HG03103 (cell line): ENCODE measurements around the gene FBXL4.

Experiments
- ATAC-seq: cut with Tn5 transposase; IDR thresholded peaks from one replicate; pipeline ENCODE4 v1.9.1; 2021; ENCODE audit warnings: low read depth; ENCODE audit not compliant: unreplicated experiment

FBXL4 gene

DNA sequence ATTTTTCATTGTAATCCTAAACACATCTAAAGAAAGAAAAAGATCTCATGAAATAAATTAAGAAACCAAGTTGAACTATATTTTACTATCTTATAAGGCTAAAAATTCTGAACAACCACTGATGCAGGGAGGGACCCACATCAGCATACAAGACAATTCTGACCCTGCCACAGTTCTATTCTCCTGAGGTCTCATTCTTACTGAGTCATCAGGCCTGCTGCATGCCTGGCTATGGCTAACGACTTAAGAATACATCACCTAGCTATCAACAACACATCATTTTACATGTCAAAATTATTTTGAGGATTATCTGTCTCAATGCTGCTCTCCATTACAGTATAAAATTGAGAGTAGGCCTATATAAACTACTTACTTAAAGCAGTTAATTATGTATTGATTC lies 52.9 kb downstream of the FBXL4 start:
- ATAC-seq, result no peak

DNA sequence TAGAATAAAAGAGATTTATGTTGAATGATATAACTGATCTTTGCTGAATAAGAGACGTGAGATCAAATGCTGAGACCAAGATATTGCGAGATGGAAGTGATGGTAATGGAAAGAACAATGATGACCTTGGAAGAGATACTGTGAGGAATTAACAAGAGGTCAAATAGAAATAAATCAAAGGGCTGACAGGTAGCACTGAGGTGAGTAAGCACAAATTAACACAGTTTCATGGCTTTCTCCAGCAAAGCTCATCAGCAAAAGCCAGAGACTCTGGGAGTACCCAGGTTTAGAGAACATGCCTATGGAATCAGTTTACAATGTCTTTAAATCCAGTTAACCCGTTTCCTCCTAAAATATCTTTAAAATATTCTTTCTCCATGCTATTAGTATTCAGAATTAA lies 60.1 kb downstream of the FBXL4 start:
- no peak for ATAC-seq

DNA sequence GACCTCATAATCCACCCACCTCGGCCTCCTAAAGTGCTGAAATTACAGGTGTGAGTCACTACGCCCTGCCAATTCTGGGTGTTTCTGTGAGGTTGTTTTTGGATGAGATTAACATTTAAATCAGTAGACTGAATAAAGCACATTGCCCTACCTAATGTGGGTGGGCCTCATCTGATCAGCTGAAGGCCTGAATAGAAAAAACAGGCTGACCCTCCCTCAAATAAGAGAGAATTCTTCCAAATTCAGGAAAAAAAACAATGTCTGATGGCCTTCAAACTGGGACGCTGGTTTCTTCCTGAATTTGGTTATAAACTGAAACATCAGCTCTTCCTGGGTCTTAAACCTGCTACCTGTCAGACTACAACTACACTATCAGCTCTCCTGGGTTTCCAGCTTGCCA lies 62.4 kb downstream of the FBXL4 start:
- ATAC-seq, result no peak

DNA sequence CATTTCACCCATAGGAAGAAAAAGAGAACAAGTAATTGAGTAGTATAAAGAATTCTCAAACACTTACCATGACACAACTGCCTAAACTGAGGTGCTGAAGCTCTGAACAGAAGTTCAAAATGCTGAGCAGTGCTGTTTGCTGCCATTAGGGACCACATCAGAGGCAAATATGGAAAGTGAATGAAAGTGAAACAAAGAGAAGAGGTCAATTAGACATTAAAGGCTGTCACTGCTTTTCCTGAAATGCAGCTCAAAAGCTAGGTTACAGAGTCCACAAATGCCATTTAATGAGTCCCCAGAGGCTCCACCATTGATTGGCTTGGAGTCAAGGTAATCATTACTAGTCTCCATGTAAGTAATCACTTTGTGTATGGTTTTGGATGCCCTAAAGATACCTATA lies 67.3 kb downstream of the FBXL4 start:
- ATAC-seq, result peak; percentile 75

DNA sequence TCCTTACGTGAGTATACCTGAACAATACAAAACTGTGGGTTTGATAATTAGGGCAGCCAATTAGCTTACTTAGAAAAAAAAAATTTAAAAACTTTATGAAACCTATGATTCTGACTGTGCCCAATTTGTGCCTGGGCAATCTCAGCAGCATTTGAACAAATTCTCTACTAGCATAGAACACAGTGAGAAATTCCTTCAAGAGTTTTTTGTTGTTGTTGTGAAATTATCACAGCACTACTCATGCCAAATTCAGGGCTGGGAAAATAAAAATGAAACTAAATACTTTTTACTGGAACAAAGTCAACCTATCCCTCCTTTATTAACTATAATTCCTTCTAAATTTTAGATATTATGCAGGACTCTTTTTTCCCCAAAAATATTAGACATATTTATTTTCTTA lies 70.5 kb downstream of the FBXL4 start:
- no peak for ATAC-seq

DNA sequence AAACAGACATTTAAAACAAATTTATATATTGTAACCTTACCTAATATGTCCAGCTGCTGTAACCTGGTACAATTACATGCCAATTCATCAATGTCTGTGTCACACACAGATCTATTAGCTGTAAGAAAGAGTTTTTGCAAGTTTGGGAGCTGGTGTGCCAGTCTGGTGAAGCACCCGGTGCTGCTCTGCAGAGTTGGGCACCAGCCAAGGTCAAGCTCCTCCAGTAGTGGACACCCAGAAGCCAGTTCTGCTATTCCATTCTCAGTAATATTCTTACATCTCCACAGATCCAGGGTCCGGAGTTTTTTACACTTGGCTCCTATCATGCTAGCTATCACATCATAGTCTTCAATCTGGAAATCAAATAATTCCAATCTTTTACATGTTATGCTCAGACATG lies 72.4 kb downstream of the FBXL4 start:
- no peak for ATAC-seq

DNA sequence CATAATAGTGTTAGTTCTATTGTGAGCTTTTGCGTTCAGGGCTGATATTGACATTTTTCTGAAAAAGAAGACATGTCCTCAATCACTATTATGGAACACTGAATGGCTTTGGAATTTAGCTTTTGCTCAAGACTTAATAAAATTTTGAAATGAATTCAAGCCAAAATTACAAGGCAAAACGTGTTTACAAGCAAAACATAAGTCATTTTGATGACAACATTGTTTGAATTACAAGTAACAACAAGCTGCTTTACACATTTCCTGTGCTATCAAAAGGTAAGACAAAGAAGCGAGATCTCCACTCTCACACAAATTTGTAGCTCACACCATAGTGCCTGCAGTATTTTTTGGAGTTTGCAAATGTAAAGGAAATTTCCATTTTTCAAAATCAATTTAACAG lies 75.9 kb downstream of the FBXL4 start:
- ATAC-seq, result no peak

DNA sequence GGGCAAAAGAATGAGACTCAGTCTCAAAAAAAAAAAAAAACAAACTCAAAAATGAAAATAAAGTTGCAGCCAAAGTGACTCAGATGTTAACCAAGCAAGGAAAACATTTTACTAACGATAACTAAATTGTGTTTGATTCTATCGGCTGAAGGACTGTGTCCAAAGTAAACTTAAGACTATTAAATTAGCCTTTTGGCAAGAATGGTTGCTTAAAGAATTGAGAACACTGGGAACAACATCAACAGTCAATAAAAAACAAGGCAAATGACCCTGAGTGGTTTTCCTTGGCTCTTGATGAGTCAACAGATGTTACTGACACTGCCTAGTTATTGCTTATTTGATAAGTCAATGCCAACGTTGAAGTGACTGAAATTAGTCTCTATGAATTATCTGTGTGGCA lies 76.7 kb downstream of the FBXL4 start:
- ATAC-seq, result no peak

DNA sequence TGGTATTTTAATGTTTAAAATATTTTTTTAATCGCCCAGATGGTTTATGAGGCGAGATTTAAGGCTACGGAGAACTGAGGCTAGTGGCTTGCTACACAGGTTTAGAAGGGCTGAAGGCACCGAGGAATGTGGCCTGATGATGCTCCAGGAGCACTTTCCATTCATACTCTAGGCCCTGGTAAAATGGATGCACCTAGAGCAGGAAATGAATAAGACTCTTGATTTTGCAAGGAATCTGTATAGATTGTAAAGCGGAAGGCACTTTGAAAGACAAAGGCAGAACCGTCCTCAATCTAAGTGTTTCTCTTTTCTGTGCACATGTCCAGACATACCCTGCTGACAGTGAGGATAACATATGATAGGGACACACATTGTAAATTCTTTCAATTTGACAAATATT lies 83.2 kb downstream of the FBXL4 start:
- no peak for ATAC-seq

DNA sequence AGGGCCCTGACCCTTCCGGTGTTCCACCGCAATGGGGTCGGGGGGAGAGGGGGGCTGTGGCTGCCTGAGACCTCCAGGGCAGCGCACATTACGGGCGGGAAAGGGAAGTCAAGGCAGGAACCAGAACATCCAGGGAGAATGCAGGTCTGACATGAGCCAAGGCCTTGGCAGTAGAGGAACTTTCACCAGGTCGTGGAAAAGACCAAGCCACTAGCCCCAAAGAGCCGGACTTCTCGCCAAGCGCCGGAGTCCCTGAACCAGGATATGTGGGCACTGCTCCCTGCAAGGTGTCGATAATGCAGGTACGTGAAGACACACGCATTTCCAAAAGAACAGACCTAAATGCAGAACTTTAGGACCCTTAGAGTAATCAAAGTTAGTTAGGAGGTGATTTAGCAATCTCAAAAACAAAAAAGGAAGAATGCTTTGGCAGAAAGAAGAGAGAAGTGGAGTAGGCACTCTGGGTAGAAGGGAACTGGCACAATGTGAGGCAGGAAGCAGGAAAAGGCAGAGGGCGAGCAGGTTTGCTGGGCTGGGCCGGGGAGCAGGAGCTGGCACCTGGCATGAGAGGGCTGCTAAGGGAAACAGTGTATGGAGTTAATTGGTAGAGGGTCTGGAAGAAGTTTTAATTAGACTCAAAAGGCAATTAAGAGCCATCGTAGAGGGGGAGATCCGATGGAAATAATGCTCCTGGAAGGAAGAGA lies 99.1 kb downstream of the FBXL4 start:
- no peak for ATAC-seq

DNA sequence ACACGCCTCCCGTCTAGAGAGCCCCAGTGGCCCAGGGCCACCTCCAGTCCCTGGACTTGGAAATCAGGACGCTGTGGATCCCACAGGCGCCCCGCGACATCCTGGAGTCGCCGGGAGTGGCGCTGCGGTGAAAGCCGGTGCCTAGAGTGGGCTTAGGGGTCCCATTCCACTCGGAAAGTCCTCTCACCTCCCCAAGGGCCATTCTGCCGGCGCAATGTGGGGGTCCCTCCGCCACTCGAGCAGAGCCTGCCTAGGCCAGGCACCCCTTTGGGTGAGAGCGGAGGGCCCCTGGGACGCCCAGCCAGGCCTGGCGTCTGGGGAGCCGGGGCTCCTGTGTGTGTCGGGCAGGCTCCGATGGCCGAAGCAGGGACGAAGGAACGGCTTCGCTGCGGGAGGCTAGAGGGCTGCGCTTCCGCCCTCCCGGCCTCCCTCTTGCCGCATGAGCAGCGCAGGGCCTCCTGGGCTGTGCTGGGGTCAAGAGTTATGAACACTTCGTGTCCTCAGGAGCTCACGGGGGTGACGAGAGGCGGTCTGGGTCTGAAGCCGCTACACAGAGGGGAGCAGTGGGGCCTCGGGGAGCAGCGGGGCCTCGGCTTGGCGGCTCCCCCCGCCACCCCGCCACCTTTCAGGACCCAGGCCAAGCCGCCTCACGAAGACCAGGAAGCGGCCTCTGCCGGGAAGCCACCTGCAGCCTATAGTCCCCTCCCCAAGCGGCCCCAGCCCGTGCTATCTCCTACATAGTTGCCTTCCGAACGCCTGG lies 99.8 kb downstream of the FBXL4 start:
- peak; percentile 42 for ATAC-seq

DNA sequence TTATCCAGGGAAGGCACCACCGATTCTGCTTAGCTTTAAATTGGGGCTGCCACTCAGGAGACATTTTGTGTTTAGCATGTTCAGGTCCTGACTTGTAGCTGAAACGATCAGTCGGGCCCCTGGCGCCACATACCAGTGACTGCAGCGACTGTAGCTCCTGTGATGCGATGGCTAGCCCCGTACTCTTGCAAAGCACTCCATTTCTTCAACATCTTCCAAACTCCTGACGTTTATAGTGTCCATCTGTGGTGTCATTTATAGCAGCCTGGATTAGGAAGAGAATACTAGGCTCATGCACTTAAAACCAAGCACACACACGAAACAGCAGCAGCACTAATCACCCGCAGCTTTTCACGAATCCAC lies 100.3 kb downstream of the FBXL4 start:
- no peak for ATAC-seq

DNA sequence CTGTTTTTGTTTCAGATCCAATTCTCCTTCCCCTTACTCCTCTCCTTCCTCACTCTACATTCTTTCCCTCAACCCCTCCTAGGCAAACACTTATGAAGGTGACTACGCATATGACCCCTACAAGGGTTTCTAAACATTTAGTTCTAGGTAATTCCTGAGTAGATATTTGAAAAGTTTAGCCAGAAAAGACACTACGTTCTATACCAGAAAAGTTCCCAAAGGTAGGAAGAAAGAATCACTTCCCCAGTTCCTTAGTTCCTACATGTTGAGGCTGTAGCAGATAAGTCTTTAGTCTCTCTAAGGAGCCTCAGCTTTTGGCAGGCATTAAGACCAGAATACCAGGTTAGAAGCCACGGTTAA lies 101.7 kb downstream of the FBXL4 start:
- no peak for ATAC-seq

DNA sequence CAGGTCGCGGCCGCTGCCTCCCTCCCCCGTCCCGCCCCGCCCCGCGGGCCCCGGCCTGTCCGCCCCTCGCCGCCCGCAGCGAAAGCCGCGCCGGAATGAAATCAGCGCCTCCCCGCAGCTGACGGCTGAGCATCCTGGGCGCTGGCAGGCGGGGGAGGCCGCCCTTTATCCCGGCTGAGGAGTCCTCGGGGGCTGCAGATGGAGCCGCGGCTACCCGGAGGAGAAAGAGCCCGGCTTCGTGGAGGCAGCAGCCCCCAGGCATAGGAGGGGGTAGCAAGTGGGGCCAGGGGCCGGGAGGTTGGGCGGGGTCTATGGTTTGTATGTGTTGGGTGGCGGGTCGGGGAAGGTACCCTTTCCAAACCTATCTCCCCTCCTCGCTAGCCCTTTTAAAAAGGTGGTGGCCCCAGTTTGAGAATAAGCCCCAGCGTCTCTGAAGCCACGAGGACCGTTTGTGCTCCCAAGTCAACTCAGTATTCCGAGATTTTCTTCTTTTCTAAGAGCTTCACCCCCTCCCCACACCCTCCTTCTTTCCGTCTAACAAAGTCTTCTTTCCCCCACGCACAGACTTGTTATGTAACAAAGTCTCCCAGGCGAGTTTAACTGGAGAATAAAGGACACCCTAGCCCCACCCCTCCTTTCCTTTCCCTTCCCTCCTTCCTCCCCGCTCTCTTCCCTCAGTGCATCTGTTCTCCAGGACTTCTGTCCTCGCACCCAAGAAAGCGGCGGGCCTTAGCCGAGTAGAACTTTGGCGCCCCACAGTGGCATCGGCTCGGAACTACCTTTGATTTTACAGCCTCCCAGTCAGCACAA lies 102.3 kb downstream of the FBXL4 start:
- peak; percentile 49 for ATAC-seq

DNA sequence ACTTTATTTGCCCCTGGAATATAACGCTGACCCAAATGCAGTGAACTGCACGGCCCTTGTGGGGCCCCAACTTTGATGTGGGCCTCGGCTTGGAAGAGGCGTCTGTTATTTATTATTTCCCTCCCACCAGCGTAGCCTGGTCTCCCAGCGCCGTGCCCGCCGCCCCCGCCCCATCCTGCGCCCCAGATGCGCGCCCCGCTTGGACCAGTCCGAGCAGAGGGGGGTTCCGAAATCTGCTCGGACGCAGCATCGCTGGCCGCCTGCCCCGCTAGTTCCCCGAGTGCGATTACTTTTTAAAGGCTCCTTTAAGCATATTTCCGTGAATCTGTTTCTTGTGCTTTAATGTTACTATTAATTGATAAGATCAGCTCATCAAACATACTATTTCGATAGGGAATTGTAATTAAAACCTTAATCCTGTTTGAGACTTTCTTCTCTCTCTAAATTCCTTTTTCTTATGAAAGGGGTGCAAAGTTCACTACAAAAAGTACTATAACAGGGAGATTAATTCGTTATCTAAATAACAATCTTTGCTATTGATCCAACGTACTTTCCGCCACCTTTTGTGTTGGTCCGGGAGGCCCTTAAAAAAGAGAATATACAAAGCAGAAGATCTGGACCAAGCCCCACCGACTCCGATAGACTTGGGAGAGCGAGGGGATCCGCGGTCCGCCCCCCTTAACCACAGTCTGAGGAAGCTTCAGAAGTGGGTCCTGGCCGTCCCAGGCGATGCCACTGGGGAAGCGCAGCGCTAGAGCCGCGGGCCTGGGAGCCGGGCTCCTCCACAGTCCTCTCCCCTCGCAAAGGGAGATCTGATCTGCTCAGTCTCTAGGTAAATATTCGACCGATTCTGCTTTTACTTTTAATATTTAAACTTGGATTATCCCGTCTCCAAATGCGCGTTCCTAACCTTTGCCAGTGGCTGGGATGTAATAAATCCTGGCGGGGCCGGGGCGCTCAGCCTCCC lies 103.2 kb downstream of the FBXL4 start:
- ATAC-seq, result no peak

DNA sequence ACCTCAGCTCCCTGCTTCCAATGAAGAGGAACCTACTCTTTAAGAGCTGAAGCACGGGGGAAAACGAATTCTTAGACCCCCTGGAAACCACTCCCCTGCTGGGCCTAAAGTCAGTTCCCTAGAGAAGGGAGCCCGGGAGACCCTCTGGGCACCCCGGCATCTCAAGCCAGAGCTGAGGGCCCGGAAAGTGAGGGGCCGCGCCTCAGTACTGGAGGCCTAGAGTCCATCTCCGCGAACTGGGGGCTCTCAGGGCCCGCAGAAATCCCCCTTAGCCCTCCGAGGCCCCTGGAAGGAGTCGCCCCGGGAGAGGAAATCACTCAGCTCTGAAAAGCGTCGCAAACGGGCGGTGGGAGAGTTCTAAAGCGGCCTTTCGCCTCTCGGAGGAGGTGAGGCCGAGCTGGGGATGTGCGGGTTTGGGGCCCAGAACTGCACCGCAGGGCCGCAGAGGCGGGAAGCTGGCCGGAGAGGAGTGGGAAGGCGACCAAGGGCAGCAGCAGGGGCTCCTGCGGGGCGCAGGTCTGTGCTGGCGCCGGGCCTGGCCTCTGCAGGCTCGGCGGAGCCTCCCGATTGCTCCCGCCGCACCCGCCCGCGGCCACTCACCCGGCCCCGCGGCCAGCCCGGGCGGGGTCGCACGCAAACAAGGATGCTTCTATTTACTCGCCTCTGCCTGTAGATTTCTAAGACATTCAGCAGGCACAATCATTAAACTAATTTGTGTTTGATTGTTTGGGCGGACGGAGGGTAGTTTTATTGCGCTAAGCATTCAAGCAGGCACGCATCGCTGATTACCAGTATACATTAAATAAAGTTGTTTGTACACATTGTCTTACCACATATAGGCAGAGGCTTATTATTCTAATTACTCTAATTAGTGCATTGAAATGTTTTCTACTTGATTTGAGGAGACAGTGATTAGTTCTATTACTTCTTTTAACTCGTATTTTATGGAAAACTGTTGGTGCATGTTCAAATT lies 104.2 kb downstream of the FBXL4 start:
- no peak for ATAC-seq

DNA sequence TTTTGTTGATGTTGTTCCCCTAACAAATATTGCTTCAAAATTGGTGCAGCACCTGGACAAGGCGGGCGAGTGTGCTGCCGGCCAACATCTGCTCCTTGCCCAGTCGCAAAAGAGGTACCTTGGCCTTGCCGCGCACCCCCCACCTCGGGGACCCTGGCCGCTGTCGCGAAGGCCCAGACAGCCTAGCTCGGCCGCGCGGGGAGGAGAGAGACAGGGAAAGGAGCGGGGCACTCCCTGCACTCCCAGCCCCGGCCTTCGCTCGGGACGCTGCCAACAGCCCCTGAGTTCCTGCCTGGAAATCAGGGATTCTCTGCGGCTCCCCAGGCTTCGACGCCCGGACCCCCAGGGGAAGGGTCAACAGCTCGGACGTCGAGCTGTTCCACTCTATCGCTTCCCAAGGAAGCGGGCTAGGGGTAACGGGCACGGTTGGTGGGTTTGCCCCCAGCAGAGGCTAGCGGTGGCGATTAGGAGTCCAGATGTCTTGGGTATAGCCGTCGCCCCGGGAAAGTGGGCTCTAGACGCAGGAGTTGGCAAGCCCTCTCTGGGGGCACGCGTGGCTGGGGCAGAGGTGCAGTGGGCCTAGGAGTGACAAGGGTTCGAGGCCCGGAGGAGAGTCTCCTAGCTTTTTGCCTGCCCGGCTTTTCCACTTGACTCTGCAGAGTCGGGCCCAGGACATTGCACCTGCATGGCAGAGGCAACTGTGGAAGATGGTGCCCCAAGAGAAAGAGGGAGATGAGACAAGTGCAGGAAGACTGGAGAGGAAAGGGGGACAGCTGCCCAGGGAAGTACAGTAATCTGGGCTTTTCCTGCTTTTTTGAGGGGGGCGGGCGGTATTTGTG lies 105.2 kb downstream of the FBXL4 start:
- no peak for ATAC-seq

DNA sequence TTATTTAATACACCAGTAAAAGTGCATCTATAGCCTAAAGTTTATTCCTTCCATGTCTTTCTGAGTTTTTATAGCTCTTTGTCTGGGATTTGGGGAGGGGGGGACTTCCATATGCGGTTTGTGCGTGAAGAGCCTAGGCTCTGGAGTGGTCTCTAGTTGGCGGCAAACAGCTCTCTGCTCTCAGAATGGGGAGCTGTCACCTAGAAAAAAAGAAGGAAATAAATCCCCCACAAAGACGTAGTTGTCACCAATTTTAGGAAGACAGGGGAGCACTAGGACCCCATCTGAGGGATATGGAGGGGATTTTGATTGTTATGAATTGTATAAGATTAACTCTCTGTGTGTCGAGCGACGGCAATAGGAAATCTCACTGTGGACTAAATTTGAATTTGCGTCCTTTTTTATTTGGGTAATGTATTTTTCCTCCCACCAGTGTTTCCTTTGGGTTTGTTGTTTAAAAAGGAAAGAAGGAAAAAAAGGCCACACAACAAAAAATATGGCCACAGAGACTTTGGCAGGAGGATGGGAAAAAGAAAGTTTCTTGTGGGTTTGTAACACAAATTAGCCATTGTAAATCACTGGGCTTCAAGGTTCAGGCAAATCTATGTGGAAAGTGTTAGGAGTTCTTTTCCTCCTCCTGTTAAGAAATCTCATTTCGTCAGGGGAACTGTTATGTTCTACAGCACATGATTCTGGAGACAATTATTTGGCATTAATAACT lies 106.0 kb downstream of the FBXL4 start:
- no peak for ATAC-seq
